ENCODE data around the gene KCNQ2.

Gene KCNQ2

DNA sequence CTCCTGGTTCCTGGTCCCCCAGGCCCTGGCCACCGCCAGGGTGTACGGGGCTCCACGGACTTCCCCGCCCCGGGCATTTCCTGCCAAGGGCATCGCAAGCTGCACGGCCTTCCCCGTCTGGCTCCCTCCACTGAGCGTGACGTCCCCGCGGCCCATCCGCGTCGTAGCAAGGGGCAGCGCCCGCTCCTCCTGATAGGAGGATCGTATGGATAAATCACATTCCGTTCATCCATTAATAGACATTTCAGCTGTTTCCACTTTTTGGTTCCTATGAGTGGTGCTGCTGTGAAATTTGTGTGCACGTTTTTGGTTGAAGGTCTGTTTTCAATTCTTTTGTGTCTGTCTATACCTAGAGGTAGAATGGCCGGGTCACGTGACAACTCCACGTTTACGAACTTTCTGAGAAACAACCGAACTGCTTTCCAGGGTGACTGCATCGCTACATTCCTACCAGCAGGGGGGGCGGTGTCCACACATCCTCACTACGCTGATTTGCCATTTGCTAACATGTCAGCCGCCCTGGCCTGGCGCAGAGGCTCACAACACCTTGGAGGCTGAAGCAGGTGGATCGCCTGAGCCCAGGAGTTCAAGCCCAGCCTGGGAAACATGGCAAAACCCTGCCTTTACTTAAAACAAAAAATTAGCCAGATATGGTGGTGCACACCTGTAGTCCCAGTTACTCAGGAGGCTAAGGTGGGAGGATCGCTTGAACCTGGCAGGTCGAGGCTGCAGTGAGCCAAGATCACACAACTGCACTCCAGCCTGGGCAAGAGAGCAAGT is 37.7 kb downstream of the KCNQ2 start:
- no peak for DNase-seq (ENCODE audit: low read depth)

DNA sequence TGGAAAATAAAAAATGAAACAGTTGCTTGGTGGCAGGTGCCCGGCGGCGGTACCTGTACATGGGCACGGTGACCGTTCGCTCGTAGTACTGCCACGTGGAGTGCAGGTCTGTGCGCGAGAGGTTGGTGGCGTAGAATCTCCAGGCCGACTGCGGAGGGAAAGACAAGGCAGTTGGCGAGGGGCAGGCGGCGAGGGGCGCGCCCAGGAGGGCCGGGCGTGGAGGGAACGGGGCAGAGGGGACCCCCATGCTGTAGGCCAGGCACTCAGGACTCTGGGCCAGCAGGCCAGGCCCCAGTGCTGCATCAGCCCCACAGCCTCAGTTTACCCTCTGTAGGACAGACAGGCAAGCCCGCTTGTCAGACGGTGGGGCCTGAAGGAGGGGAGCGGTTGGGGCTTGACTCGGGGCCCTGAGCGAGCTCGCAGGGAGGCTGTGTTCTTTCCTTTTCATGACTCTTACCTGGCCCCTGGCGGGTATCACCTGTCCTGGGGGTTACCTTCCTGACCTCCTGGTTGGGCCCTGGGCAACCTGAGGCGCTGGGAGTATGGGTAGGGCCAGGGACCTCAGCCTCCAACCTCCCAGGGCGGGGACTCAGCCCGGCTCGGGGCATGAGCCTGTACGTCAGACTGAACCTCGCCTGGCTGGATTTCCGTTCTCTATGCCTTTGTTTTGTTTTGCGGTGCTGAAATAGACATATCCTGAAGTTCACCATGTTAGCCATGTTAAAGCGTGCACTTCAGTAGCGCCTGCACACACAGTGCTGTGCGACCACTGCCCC is 38.5 kb downstream of the KCNQ2 start:
- DNase-seq (ENCODE audit: low read depth) = no peak

DNA sequence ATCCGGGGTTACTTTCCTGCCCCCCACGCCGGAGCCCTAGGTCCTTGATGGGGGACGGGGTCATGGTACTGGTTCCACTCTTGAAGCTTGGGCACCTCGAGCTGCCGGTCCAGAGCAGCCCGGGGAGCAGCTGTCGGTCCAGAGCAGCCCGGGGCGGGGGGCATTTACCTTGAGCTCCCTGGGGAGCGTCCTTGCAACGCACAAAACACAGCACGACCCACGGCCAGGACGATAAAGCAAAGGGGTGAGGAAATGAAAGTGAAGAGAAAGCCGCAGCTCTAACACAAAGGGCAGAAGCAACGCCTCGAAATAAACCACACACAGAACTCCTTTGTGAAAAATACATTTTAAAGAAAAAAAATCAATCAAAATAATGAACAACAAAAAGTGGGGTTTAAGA is 39.1 kb downstream of the KCNQ2 start:
- DNase-seq (ENCODE audit: low read depth) = no peak

DNA sequence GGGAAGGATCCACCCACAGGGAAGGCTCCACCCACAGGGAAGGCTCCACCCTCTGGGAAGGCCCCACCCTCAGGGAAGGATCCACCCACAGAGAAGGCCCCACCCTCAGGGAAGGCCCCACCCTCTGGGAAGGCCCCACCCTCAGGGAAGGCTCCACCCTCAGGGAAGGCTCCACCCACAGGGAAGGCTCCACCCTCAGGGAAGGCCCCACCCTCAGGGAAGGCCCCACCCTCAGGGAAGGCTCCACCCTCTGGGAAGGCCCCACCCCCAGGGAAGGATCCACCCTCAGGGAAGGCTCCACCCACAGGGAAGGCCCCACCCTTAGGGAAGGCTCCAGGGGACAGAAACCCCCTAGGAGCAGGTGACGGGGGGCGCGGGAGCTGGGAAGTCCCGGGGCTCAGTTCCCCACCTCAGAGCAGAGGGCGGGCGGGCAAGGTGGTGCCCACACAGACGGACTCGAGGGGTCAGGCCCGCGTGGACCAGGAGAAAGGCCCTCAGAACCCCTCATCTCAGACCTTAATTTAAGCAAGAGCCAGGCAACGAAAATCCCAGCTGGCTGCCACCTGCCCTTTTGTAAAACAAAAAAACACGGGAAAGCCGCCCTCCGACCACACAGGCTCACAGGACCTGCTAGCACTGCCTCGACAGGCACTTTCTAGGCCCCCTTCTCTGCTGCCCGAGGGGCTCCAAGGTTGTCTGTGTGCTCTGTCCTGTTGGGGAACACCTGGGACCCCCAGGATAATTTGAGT is 39.7 kb downstream of the KCNQ2 start:
- no peak for DNase-seq (ENCODE audit: low read depth)

DNA sequence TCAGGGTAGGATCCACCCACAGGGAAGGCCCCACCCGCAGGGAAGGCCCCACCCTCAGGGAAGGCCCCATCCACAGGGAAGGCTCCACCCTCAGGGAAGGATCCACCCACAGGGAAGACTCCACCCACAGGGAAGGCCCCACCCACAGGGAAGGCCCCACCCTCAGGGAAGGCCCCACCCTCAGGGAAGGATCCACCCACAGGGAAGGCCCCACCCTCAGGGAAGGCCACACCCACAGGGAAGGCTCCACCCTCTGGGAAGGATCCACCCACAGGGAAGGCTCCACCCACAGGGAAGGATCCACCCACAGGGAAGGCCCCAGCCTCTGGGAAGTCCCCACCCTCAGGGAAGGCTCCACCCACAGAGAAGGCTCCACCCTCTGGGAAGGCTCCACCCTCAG is 40.5 kb downstream of the KCNQ2 start:
- DNase-seq (ENCODE audit: low read depth) = no peak

DNA sequence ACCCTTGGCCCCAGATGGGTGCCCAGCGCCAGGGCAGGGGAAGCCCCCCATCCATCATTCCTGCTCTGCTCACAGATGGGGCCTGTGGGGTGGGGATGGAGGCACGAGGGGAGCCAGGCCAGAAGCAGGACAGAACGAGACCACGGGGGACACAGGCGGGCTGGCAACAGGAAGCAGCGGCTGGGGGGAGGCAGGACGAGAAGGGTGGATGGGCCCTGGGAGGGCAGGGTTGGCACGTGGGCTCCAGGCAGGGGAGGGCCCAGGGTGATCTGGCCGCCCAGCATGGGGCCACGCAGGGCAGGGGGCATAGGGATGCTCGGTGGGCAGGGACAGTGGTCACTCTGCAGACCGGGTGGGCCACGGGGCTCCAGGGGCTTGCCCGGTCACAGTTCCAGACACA is 41.6 kb downstream of the KCNQ2 start:
- no peak for DNase-seq (ENCODE audit: low read depth)

DNA sequence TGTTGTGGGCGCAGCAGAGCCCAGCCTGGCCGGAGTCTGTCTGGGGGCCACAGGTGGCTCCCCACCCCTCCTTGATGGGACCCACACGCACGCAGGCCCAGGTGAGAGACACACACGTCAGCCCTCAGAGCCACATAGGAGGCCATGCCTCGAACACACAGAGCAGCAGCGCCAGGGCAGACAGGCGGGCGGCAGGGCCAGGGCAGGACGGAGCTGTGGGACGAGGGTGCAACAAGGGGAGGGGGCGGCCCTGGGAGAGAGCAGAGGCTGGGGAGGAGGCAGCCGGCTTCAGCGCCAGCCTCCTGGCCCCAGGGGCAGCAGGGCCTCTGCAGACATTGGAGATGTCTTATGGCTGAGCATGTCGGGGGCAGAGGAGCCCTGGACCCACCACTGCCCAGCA is 42.5 kb downstream of the KCNQ2 start:
- no peak for DNase-seq (ENCODE audit: low read depth)

DNA sequence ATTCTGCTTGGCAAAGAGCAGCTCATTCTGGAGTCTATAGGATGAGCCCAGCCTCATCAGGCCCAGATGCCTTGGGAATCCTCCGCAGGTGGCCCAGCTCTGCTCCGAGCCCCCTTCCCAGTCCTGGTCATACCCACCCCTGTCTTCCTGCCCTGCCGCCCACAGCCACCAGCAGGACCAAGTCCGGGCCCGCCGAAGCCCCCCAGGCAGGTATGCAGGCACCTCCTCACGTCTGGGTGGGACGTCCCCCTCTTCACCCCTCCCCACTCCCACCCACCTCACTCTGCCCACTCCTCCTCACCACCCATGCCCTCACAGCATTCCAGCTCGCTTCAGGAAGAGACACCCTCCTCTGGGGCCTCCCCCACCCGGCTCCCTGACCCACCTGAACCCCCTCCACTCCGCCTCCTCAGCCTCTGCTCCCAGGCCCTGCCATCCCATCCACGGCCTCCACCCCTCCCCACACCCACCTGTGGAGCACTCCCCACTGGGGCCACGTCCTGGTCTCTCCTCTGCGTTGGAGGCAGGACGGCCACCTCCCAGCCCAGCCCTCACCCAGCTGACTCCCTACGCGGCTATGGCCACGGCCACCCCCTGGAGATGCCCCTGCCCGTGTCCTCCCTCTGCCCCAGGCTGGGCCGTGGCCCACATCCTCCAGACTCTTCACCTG is 43.4 kb downstream of the KCNQ2 start:
- no peak for DNase-seq (ENCODE audit: low read depth)

DNA sequence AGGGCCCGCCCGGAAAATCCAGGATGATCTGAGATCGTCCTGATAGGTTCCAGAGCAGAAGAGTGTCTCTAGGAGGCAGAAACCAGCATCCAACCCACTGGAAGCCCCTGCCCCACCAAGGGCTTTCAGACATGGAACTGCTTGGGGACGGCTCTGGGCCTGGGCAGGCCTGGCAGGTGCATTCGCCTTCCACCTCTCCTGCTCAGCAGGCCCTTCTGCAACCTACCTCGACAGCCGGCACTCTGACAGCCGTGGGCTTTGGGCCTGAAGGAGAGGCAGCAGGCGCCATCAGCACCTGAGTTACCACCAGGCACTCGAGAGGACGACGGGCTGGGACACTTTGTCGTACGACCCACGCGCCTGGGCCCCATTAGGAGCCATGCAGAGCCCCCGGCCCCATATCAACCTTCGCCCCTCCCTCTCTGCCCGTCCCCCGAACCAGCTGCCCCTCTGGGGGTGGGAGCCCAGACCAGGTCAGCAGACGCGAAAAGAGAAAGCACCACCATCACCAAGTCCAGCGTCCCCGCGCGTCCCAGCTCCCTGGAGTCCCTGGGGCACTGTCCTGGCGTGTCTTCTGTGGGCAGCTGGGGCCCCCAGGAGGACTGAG is 44.6 kb downstream of the KCNQ2 start:
- no peak for DNase-seq (ENCODE audit: low read depth)

DNA sequence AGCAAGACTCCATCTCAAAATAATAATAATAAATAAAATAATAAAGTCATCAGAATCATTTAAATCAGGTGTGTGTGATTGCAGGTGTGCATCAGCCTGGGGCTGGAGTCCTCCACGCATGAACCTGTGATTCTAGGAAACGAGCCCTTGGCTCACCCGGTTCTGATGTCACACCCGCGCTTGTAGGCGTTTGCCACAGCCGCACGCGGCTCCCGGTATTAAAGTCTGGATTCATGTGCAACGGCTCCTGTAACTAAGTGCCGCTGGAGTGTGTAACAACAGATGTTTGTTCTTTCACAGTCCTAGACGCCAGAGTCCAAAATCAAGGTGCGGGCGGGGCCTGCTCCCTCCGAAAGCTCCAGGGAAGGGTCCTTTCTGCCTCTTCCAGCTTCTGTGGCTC is 45.2 kb downstream of the KCNQ2 start:
- DNase-seq (ENCODE audit: low read depth) = no peak

DNA sequence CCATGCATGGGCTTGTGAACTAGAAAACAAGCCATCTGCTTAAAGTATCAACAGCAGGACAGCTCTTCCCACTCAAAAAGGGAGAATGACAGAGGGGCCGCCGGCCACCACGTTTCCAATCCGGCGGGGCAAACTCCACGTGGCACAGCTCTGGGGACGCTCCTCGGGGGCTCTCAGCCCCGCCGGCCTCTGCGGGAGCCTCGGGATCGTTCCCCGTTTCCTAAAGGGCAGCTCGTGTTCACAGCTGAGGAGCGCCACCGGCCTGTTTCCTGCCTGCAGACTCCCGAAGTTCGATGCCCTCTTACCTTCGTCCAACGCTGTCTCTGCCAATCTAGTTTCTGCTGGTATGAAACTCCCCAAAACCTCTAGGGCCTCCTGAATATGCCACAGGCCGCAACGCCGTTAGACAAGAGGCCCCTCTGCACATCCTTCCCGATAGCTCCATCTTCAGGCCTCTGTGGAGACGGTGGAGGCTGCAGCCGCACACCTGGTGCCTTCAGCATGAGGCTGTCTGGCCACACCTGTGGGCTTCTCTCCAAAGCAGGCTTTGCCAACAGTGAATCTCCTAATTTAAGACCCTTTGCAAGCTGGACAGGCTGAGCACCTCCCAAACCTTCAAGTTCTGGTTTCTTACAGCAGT is 46.5 kb downstream of the KCNQ2 start:
- no peak for DNase-seq (ENCODE audit: low read depth)

DNA sequence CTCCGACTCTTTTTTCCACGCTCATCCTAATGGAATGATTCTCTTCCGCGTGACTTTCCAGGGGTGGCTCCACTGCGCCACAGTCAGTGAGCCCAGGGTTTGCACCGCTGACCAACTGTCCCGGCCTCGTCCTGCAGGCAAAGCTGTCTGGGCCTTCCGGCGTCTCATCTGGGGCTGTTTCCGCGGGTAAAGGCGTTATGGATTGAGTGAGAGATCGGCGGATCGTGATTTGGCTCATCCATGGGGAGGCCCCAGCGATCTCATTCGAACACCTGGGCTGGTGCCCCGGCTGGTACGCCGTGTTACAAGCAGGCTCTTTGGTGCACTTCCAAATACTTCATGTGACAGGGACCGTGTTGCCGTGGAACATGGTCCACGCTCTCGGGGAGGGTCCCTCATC is 47.8 kb downstream of the KCNQ2 start:
- no peak for DNase-seq (ENCODE audit: low read depth)

DNA sequence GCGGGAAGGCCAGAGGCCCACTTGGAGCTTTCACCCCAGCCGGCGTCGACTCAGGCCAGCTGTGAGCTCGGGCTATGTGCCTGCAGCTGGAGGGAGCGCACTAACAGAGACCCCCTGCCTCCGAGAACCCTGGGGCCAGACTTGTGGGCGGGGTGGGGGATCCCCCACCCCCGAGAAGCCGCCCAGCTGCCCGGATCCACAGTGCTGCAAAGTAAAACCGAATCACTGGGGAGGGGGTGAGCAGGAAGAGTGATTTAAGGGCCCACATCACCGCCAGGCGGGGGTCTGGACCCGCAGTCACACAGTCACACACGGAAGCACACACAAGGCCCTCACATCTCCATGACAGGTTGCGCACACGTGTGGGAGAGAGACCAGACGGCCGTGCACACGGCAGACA is 48.7 kb downstream of the KCNQ2 start:
- DNase-seq (ENCODE audit: low read depth) = no peak

DNA sequence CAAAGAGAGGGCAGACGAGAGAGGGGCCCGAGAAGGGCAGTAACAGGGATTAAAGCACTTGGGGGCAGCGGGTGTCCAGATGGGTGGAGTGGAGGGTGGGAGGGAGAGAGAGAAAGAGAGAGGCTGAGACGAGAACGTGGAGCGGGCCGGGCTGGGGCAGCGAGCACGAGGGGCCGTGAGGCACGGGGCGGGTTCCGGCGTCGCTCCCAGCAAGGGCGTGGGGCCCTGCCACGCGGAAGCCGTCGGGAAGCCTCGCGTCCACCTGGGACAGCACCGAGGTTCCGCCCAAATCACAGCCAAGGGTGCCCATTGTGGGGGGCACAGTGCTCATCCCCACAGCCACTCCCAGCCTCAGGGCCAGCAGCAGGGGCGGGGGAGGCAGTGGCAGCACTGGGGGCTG is 49.8 kb downstream of the KCNQ2 start:
- no peak for DNase-seq (ENCODE audit: low read depth)

DNA sequence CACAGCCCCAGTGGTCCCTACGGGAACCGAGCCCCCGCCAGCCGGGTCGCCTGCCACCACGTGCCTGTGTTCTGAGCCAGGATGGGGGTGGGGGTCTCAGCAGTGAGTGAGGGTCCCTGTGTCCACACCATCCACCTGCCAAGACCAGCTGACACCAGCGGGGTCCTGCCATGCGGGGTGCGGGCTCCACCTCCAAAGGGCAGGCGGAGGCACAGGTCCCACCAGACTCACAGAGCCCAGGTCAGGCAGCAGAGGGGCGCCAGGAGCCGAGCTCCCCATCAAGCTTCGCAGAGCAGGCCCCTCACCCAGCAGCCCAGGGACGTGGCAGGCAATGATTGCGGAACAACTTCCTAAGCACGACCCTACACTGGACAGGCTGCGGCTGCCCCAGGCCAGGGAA is 50.5 kb downstream of the KCNQ2 start:
- no peak for DNase-seq (ENCODE audit: low read depth)

DNA sequence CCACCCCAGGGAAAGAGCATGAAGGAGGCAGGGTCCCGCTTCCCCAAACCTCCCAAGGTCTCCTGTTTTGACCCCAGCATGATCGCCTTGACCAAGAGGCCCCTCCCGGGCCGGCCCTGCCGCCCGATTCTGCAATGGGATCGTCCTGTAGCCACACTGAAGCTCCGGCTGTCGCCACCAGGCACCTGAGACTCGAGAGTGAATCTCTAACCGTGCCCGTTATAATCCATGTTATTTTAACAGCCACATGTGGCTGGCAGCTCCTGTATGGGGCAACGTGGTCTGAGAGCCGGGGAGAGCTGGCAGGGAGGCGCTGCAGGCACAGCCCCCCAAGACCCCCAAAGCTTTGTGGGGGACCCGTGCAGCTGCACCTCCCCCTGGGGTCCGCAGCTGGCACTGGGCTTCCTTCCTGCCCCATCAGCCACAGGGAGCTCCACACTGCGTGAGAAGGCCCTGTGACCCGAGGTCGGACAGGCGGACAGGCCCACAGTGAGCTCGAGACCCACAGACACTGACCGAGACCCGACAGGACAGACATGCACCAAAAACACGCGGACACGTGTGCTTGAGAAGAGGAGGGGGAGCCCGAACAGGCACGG is 51.3 kb downstream of the KCNQ2 start:
- DNase-seq (ENCODE audit: low read depth) = no peak

DNA sequence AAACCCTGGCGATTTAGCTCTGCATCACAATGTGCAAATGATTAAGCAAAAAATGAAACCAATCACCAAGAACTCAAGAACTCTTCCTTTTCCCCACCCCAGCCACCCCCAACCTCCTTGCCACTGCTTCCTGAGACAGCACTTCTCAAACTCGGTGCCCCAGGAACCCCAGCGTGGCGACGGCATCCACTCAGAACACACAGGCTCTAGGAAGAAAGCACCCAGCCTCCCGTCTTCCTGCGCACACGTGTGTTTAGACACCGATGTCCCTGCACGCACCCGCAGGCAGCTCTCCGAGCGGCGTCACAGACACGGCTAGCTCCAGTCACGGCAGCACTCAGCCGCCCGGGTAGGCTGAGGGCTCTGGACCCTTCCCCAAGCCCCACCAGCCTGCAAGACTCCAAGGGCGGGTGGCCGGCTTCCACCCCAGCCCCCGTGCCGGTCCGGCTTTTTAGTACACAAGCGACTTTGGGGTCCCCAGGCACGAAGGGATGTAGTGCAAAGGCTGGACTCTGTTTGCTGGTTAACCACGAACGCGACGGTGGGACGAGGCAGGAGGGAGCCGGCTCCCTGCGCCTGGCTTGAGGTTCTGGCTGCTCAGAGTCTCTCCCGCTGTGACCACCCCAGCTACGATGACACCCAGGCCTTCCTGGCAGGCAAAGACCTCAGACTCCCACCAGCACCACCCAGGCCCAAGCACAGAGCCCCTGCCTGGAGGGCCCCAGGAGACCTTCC is 51.9 kb downstream of the KCNQ2 start:
- DNase-seq (ENCODE audit: low read depth) = no peak

DNA sequence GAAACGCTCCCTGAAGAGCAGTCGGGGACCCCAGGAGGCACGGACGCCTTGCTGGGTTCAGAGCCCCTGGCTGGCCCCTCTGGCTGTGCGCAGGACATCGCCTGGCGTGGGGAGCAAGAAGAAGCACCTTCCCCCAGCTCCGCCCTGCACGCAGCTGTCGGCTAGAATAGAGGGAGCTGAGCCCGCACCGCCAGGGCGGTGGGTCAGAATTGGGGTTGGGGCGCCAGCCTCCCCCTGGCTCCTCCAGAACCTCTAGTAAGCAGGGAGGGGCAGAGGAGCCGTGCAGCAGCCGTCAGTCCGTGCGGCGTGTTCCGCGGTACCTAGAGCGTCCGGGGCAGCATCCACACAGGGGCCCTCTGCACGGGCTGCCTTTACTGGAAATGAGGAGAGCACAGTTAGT is 53.2 kb downstream of the KCNQ2 start:
- no peak for DNase-seq (ENCODE audit: low read depth)

DNA sequence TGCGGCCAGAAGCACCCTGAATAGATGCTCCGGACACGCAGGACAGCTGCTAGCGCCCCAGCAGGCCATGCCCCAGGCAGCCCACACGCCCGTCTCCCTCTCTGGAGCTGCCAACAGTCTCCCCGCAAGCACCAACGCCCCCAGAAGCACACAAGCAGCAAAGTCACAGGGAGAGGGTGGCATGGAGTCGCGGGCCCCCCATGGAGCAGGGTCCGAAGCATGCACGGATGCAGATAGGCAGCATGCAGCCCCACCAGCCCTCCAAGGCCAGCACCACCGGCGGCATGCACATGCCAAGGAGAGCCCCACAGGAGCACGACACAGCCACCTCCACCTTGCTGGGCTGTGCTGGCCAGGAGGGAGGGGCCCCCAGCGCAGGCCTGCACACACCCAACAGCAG is 53.8 kb downstream of the KCNQ2 start:
- DNase-seq (ENCODE audit: low read depth) = no peak

DNA sequence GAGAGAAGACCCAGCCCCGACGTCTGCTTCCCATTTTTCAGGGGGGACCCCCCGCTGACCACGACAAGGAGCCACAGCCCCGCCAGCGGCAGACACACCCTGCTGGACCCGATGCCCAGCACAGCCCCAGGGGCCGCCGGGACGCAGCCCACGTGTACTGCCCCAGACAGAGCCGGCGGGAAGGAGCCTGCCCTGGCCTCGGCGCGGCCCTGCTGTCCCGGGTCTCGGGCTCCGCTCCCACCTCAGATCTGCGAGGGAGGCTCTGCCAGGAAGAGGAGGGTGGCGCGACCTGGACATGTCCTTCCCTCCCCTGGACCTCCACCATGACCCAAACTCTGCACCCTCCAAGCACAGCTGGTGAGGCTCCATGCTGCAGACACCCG is 54.7 kb downstream of the KCNQ2 start:
- DNase-seq (ENCODE audit: low read depth) = no peak

Data from GM04503 (cell line).